ENCODE results near the gene HHIPL1. TPM values are rescaled to one million over a fixed set of nuclear protein-coding genes. Genes with fewer than 3 reads are reported as not detected.

The HHIPL1 gene
- total RNA-seq, 1 experiment from 2014 or later, result 2.1 TPM

DNA sequence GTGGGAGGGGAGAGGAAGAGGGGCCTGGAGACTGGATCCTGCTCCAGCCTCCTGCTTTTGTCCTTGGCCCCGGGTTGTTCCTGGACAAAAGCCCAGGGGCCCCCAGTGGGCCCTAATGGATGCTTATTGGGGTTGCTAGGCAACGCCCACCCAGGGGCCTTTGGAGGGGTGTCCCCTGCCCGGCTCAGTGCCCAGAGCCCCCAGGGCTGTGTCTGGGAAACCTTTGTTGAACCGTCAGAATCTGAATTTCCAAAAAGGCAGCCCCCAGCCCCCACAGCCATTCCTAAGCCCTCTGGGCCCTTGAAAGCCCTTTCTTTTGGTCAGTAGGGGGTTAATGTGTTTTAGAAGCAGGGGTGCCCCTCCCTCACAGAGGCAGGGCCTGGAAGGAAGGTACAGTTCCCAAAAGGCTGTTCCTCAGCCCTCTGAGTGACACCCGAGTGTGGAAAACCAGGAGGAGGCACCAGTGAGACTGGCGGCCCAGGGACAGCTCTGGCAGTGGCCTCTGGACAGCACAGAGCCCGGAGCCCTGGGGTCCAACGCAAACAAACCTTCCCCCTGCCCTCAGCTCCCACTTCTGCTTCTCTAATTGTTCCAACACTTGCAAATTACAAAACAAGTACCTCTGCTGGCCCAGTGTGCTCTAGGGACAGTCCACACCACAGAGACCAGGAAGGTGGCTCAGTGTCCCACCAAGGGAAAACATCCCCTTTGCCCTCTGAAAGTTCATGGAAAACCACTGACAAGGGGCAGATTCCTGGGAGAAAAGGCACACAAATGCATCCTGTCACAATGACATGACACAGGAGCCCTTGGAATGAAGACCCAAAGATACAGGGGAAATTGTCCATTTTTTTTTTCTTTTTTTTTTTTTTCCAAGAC, 19.4 kb downstream of the HHIPL1 start:
- Histone ChIP-seq H3K27ac (ENCODE audit: low read length) (no peak overlapping the region), H3K9me3 (ENCODE audit: control insufficient read depth, insufficient read depth, low read depth, low read length) (no peaks in the 10 kb centered on the region), H3K4me3 (ENCODE audit: low read depth in 2 of 2, low read length in 2 of 2) (no peak overlapping the region), H3K4me1 (ENCODE audit: control insufficient read depth, insufficient read depth, low read length) (no peaks in the 10 kb centered on the region; the same call in 1 of the 2 replicates), H3K27me3 (ENCODE audit: control insufficient read depth, insufficient read depth, low read length) (no peaks in the 10 kb centered on the region), H3K36me3 (ENCODE audit: control insufficient read depth, insufficient read depth, low read length) (no peaks in the 10 kb centered on the region)
- ChIA-PET POLR2A (interaction anchor here (0.6 kb wide), 1 partner anchor 17 kb away, joined by 8 read pairs; no protein-coding TSS in a partner anchor), CTCF (no interaction called here)
- in situ Hi-C loops (cut with HindIII; ENCODE audit: low pct_unique_long_range_greater_than_20kb, low sequenced_read_pairs) (no loop called here), intact Hi-C loops (cut with micrococcal nuclease; ENCODE audit: unreplicated experiment) (no loop called here)
- no TSS peak for BruUV-seq (replicated peaks)
- ATAC-seq, result no peak
- DNase-seq (ENCODE audit: low read depth, low spot score), result no peak
- no peak for TF ChIP-seq SIN3A (IDR thresholded peaks at IDR 0.05; ENCODE audit: borderline replicate concordance, insufficient read depth, low read depth, low read length)

DNA sequence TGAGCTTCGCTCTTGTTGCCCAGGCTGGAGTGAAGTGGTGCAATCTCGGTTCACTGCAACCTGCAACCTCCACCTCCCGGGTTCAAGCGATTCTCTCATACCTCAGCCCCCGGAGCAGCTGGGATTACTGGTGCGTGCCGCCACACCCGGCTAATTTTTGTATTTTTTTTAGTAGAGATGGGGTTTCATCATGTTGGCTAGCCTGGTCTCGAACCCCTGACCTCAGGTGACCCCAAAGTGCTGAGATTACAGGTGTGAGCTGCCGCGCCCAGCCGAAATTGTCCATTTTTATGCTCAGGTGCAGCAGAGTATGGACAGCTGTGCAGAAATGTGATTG, 20.0 kb downstream of the HHIPL1 start:
- Histone ChIP-seq H3K4me3 (ENCODE audit: low read depth in 2 of 2, low read length in 2 of 2) (no peak overlapping the region), H3K4me1 (ENCODE audit: control insufficient read depth, insufficient read depth, low read length) (no peaks in the 10 kb centered on the region; the same call in 1 of the 2 replicates), H3K27ac (ENCODE audit: low read length) (no peak overlapping the region), H3K27me3 (ENCODE audit: control insufficient read depth, insufficient read depth, low read length) (no peaks in the 10 kb centered on the region), H3K36me3 (ENCODE audit: control insufficient read depth, insufficient read depth, low read length) (no peaks in the 10 kb centered on the region), H3K9me3 (ENCODE audit: control insufficient read depth, insufficient read depth, low read depth, low read length) (no peaks in the 10 kb centered on the region)
- ChIA-PET CTCF (no interaction called here), POLR2A (interaction anchor here (0.6 kb wide), 1 partner anchor 17 kb away, joined by 8 read pairs; no protein-coding TSS in a partner anchor)
- TF ChIP-seq POLR2AphosphoS5 (IDR thresholded peaks at IDR 0.05; ENCODE audit: low read depth, low read length) (no peak), SIN3A (IDR thresholded peaks at IDR 0.05; ENCODE audit: borderline replicate concordance, insufficient read depth, low read depth, low read length) (no peak), TCF7L2 (IDR thresholded peaks at IDR 0.05; ENCODE audit: low read depth, low read length) (no peak)
- TF ChIP-seq, protein P1, sequence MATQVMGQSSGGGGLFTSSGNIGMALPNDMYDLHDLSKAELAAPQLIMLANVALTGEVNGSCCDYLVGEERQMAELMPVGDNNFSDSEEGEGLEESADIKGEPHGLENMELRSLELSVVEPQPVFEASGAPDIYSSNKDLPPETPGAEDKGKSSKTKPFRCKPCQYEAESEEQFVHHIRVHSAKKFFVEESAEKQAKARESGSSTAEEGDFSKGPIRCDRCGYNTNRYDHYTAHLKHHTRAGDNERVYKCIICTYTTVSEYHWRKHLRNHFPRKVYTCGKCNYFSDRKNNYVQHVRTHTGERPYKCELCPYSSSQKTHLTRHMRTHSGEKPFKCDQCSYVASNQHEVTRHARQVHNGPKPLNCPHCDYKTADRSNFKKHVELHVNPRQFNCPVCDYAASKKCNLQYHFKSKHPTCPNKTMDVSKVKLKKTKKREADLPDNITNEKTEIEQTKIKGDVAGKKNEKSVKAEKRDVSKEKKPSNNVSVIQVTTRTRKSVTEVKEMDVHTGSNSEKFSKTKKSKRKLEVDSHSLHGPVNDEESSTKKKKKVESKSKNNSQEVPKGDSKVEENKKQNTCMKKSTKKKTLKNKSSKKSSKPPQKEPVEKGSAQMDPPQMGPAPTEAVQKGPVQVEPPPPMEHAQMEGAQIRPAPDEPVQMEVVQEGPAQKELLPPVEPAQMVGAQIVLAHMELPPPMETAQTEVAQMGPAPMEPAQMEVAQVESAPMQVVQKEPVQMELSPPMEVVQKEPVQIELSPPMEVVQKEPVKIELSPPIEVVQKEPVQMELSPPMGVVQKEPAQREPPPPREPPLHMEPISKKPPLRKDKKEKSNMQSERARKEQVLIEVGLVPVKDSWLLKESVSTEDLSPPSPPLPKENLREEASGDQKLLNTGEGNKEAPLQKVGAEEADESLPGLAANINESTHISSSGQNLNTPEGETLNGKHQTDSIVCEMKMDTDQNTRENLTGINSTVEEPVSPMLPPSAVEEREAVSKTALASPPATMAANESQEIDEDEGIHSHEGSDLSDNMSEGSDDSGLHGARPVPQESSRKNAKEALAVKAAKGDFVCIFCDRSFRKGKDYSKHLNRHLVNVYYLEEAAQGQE (IDR thresholded peaks at IDR 0.05; ENCODE audit: insufficient read depth in 1 of 2, low read depth in 2 of 2, low read length in 1 of 2), result no peak
- TF ChIP-seq, protein P2, sequence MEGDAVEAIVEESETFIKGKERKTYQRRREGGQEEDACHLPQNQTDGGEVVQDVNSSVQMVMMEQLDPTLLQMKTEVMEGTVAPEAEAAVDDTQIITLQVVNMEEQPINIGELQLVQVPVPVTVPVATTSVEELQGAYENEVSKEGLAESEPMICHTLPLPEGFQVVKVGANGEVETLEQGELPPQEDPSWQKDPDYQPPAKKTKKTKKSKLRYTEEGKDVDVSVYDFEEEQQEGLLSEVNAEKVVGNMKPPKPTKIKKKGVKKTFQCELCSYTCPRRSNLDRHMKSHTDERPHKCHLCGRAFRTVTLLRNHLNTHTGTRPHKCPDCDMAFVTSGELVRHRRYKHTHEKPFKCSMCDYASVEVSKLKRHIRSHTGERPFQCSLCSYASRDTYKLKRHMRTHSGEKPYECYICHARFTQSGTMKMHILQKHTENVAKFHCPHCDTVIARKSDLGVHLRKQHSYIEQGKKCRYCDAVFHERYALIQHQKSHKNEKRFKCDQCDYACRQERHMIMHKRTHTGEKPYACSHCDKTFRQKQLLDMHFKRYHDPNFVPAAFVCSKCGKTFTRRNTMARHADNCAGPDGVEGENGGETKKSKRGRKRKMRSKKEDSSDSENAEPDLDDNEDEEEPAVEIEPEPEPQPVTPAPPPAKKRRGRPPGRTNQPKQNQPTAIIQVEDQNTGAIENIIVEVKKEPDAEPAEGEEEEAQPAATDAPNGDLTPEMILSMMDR (IDR thresholded peaks at IDR 0.05), result no peak
- ATAC-seq (no peak), DNase-seq (ENCODE audit: low read depth, low spot score) (no peak)
- in situ Hi-C loops (cut with HindIII; ENCODE audit: low pct_unique_long_range_greater_than_20kb, low sequenced_read_pairs), result no loop called here
- no TSS peak for BruUV-seq (replicated peaks)
- intact Hi-C loops (cut with micrococcal nuclease; ENCODE audit: unreplicated experiment), result no loop called here

DNA sequence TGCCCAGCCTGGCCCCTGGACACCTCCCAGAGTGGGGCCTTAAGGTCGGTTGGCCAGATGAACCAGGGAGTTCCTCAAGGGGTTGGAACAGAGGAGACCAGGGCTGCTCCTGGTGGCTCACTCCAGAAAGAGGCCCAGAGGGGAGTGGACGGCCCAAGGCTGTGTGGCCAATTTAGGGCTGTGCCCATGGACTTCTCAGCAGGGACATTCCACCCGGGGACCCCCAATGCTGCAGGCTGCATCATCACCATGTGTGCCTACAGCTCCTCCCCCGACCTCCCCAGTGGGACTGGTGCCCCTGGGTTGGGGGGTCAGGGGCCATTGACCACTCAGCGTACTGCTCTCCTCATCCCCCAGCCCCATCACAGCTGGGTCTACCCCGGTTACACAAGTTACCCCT, 21.6 kb downstream of the HHIPL1 start:
- in situ Hi-C loops (cut with HindIII; ENCODE audit: low pct_unique_long_range_greater_than_20kb, low sequenced_read_pairs) (no loop called here), intact Hi-C loops (cut with micrococcal nuclease; ENCODE audit: unreplicated experiment) (no loop called here)
- DNase-seq (ENCODE audit: low read depth, low spot score), result no peak
- Histone ChIP-seq H3K9me3 (ENCODE audit: control insufficient read depth, insufficient read depth, low read depth, low read length) (no peaks in the 10 kb centered on the region), H3K4me1 (ENCODE audit: control insufficient read depth, insufficient read depth, low read length) (no peaks in the 10 kb centered on the region), H3K27ac (ENCODE audit: low read length) (no peak overlapping the region), H3K4me3 (ENCODE audit: low read depth in 2 of 2, low read length in 2 of 2) (no peak overlapping the region), H3K27me3 (ENCODE audit: control insufficient read depth, insufficient read depth, low read length) (no peaks in the 10 kb centered on the region), H3K36me3 (ENCODE audit: control insufficient read depth, insufficient read depth, low read length) (no peaks in the 10 kb centered on the region)
- ChIA-PET CTCF (no interaction called here), POLR2A (no interaction called here)
- no TSS peak for BruUV-seq (replicated peaks)
- TF ChIP-seq, protein P1 (IDR thresholded peaks at IDR 0.05; ENCODE audit: insufficient read depth in 1 of 2, low read depth in 2 of 2, low read length in 1 of 2), result no peak
- TF ChIP-seq TCF7L2 (IDR thresholded peaks at IDR 0.05; ENCODE audit: low read depth, low read length) (no peak), POLR2AphosphoS5 (IDR thresholded peaks at IDR 0.05; ENCODE audit: low read depth, low read length) (no peak)
- TF ChIP-seq, protein P2 (IDR thresholded peaks at IDR 0.05), result no peak
- ATAC-seq, result no peak
